ENCODE results near the gene DDX54. TPM values are rescaled to one million over a fixed set of nuclear protein-coding genes. Genes with fewer than 3 reads are reported as not detected.

Gene DDX54
- total and polyA plus RNA-seq, 2 experiments from 2014 or later, result 28.1 to 44.5 TPM

GRCh38 chr12:113152835-113153814, 32.2 kb downstream of the DDX54 start:
- Histone ChIP-seq H3K79me2 (ENCODE audit: insufficient read depth) (no peaks in the 10 kb centered on the region), H4K20me1 (ENCODE audit: insufficient read depth) (no peaks in the 10 kb centered on the region), H3K9me2 (ENCODE audit: insufficient read depth) (no peaks in the 10 kb centered on the region), H3K36me3 (ENCODE audit: low read depth) (no peaks in the 10 kb centered on the region), H3K9me3 (ENCODE audit: low read depth) (no peaks in the 10 kb centered on the region), H3K27me3 (replicated peaks; ENCODE audit: insufficient read depth) (peaks cover 36% of the 10 kb centered on the region), H3K9ac (no peak overlapping the region), H3K4me1 (ENCODE audit: insufficient read depth) (no peaks in the 10 kb centered on the region), H3F3A (ENCODE audit: insufficient read depth) (0 out of 2 replicates have a peak, but pooled peaks cover 8% of the 10 kb centered on the region), H3K27ac (no peak overlapping the region), H2AFZ (peak overlapping the region; percentile 47), H3K4me2 (ENCODE audit: unreplicated experiment) (peak overlapping the region; percentile 23), H3K4me3 (peak overlapping the region; percentile 55)
- peak; percentile 83 for DNase-seq
- TF ChIP-seq EZH2phosphoT487 (IDR thresholded peaks at IDR 0.05; ENCODE audit: insufficient read depth, low read depth) (no peak), EZH2 (IDR thresholded peaks at IDR 0.05; ENCODE audit: insufficient read depth, poor library complexity, severe bottlenecking) (no peak)
- in situ Hi-C loops (cut with MboI), result no loop called here
- WGBS, 2 experiments (ENCODE audit: low coverage in 1 of 2, low lambda C conversion rate in 2 of 2, missing lambda C conversion rate in 2 of 2), result 13 to 14% methylated on average over 60 of the region's 70 CpGs

GRCh38 chr12:113152196-113152834, 33.0 kb downstream of the DDX54 start:
- no peaks in the 10 kb centered on the region for H3K9me2 ChIP-seq (ENCODE audit: insufficient read depth)
- no peaks in the 10 kb centered on the region for H3K36me3 ChIP-seq (ENCODE audit: low read depth)
- H3K4me2 ChIP-seq (ENCODE audit: unreplicated experiment), result no peak overlapping the region
- no peaks in the 10 kb centered on the region for H4K20me1 ChIP-seq (ENCODE audit: insufficient read depth)
- no peak overlapping the region for H2AFZ ChIP-seq
- no peaks in the 10 kb centered on the region for H3K4me1 ChIP-seq (ENCODE audit: insufficient read depth)
- H3F3A ChIP-seq (ENCODE audit: insufficient read depth), result 0 out of 2 replicates have a peak, but pooled peaks cover 5% of the 10 kb centered on the region
- H3K9me3 ChIP-seq (ENCODE audit: low read depth), result no peaks in the 10 kb centered on the region
- 17 to 18% methylated on average over 9 of the region's 9 CpGs for WGBS, 2 experiments (ENCODE audit: low coverage in 1 of 2, low lambda C conversion rate in 2 of 2, missing lambda C conversion rate in 2 of 2)
- in situ Hi-C loops (cut with MboI), result no loop called here
- DNase-seq, result no peak
- no peak overlapping the region for H3K9ac ChIP-seq
- no peak overlapping the region for H3K27ac ChIP-seq
- peaks cover 37% of the 10 kb centered on the region for H3K27me3 ChIP-seq (replicated peaks; ENCODE audit: insufficient read depth)
- no peak for TF ChIP-seq EZH2phosphoT487 (IDR thresholded peaks at IDR 0.05; ENCODE audit: insufficient read depth, low read depth)
- TF ChIP-seq EZH2 (IDR thresholded peaks at IDR 0.05; ENCODE audit: insufficient read depth, poor library complexity, severe bottlenecking), result no peak
- H3K79me2 ChIP-seq (ENCODE audit: insufficient read depth), result no peaks in the 10 kb centered on the region
- H3K4me3 ChIP-seq, result peak overlapping the region; percentile 55; the same call in 1 of the 2 replicates

GRCh38 chr12:113151655-113152054, 33.6 kb downstream of the DDX54 start:
- H3K27me3 ChIP-seq (replicated peaks; ENCODE audit: insufficient read depth), result peaks cover 37% of the 10 kb centered on the region
- no peaks in the 10 kb centered on the region for H3K4me1 ChIP-seq (ENCODE audit: insufficient read depth)
- H3K4me2 ChIP-seq (ENCODE audit: unreplicated experiment), result no peak overlapping the region
- no peak overlapping the region for H3K27ac ChIP-seq
- no peak overlapping the region for H2AFZ ChIP-seq
- 75 to 81% methylated on average over 3 of the region's 3 CpGs for WGBS, 2 experiments (ENCODE audit: low coverage in 1 of 2, low lambda C conversion rate in 2 of 2, missing lambda C conversion rate in 2 of 2)
- H3K36me3 ChIP-seq (ENCODE audit: low read depth), result no peaks in the 10 kb centered on the region
- TF ChIP-seq EZH2 (IDR thresholded peaks at IDR 0.05; ENCODE audit: insufficient read depth, poor library complexity, severe bottlenecking) (no peak), EZH2phosphoT487 (IDR thresholded peaks at IDR 0.05; ENCODE audit: insufficient read depth, low read depth) (no peak)
- no peak overlapping the region for H3K9ac ChIP-seq
- H3F3A ChIP-seq (ENCODE audit: insufficient read depth), result no peaks in the 10 kb centered on the region
- H3K9me2 ChIP-seq (ENCODE audit: insufficient read depth), result no peaks in the 10 kb centered on the region
- no peak for DNase-seq
- H4K20me1 ChIP-seq (ENCODE audit: insufficient read depth), result no peaks in the 10 kb centered on the region
- in situ Hi-C loops (cut with MboI), result no loop called here
- H3K9me3 ChIP-seq (ENCODE audit: low read depth), result no peaks in the 10 kb centered on the region
- H3K79me2 ChIP-seq (ENCODE audit: insufficient read depth), result no peaks in the 10 kb centered on the region
- H3K4me3 ChIP-seq, result no peak overlapping the region

- Histone ChIP-seq H3K4me1 (ENCODE audit: insufficient read depth) (no peaks in the 10 kb centered on the region), H3K36me3 (ENCODE audit: low read depth) (no peaks in the 10 kb centered on the region), H3K9ac (no peak within 1 kb of the TSS), H3K9me2 (ENCODE audit: insufficient read depth) (no peaks in the 10 kb centered on the region), H3K4me3 (0 out of 2 replicates have a peak within 1 kb of the TSS, but pooled peaks have one; percentile 17), H3K4me2 (ENCODE audit: unreplicated experiment) (no peak within 1 kb of the TSS), H3K9me3 (ENCODE audit: low read depth) (no peaks in the 10 kb centered on the region), H4K20me1 (ENCODE audit: insufficient read depth) (no peaks in the 10 kb centered on the region), H2AFZ (no peak within 1 kb of the TSS), H3K79me2 (ENCODE audit: insufficient read depth) (no peaks in the 10 kb centered on the region), H3K27me3 (replicated peaks; ENCODE audit: insufficient read depth) (peaks cover 33% of the 10 kb centered on the region), H3F3A (ENCODE audit: insufficient read depth) (no peaks in the 10 kb centered on the region), H3K27ac (no peak within 1 kb of the TSS)
- in situ Hi-C loops (cut with MboI), result loop anchor here (10.0 kb wide), 1 partner anchor 105 kb away; no protein-coding TSS in a partner anchor
- peak; percentile 90 for DNase-seq
- TF ChIP-seq EZH2phosphoT487 (IDR thresholded peaks at IDR 0.05; ENCODE audit: insufficient read depth, low read depth) (no peak), EZH2 (IDR thresholded peaks at IDR 0.05; ENCODE audit: insufficient read depth, poor library complexity, severe bottlenecking) (no peak)
- WGBS, 2 experiments (ENCODE audit: low coverage in 1 of 2, low lambda C conversion rate in 2 of 2, missing lambda C conversion rate in 2 of 2), result 17 to 24% methylated on average over 19 to 22 of the region's 22 CpGs
These were observed 35.7 kb downstream of the DDX54 start, which contains the start of gene CFAP73 for GRCh38 chr12:113149361-113150150. Gene CFAP73 (plus strand): TSS chr12:113149724. CDS start chr12:113149858, 134 bp downstream.
